Panc1 (cell line): ENCODE data around the gene RNF169. TPM values are rescaled to one million over a fixed set of nuclear protein-coding genes. Genes with fewer than 3 reads are reported as not detected.
"Not testable (repeated sequence)": the region's sequence is repeated elsewhere in the genome, so short reads cannot be mapped to it uniquely, and the experiment has no call there.

Source experiments
- ATAC-seq: fragments of 200-7000 bp; cut with Tn5 transposase; 2 replicates; pipeline ENCODE4 v1.9.1; 2020; ENCODE audit warnings: mild to moderate bottlenecking, moderate library complexity
- BruUV-seq: library from RNA; stranded (reverse); fragments of 400-500 nt; replicated peaks from 2 replicates; lab custom pipeline; 2021; lab: Mats Ljungman, UMichigan
- CTCF ChIA-PET: fragments of 300-600 bp; sonication (Branson Sonifier 250); formaldehyde crosslinking; loops from one replicate; lab custom pipeline; 2022; ENCODE audit warnings: antibody characterized with exemption; lab: Charles Lee
- POLR2A ChIA-PET: fragments of 300-600 bp; sonication (Branson Sonifier 250); formaldehyde crosslinking; loops from one replicate; lab custom pipeline; 2022; ENCODE audit warnings: antibody characterized with exemption; lab: Charles Lee
- DNase-seq: peaks from one replicate; pipeline ENCODE4 v3.0.0-alpha.2; 2010; ENCODE audit warnings: low read depth, low spot score
- H3K27ac ChIP-seq: 2 replicates; pipeline ENCODE4 v1.5.1; 2011; ENCODE audit warnings: mild to moderate bottlenecking, low read length, inconsistent platforms
- H3K27me3 ChIP-seq: fragments of 200-500 bp; sonication (Bioruptor generic); 2 replicates; pipeline ENCODE4 v1.6.0; 2014; ENCODE audit warnings: low read length, inconsistent platforms; ENCODE audit not compliant: control insufficient read depth, insufficient read depth
- H3K36me3 ChIP-seq: fragments of 200-500 bp; sonication (Bioruptor generic); 2 replicates; pipeline ENCODE4 v1.5.1; 2014; ENCODE audit warnings: inconsistent platforms, mild to moderate bottlenecking, low read length, moderate library complexity; ENCODE audit not compliant: control insufficient read depth, insufficient read depth
- H3K4me1 ChIP-seq: 2 replicates; pipeline ENCODE4 v1.5.1; 2011; ENCODE audit warnings: inconsistent platforms, mild to moderate bottlenecking, low read length, moderate library complexity; ENCODE audit not compliant: control insufficient read depth, insufficient read depth
- H3K4me3 ChIP-seq, 2 experiments: 2 replicates each; pipeline ENCODE4 v1.5.1; 2011 to 2012; ENCODE audit warnings: low read depth in 2 of 2, low read length in 2 of 2, mild to moderate bottlenecking in 2 of 2, inconsistent platforms in 1 of 2, moderate library complexity in 1 of 2
- H3K9me3 ChIP-seq: fragments of 200-500 bp; sonication (Bioruptor generic); 2 replicates; pipeline ENCODE4 v1.5.1; 2014; ENCODE audit warnings: low read depth, mild to moderate bottlenecking, inconsistent platforms, low read length, moderate library complexity; ENCODE audit not compliant: control insufficient read depth, insufficient read depth
- POLR2AphosphoS5 ChIP-seq: IDR thresholded peaks from 2 replicates; pipeline ENCODE4 v1.6.1; 2012; ENCODE audit warnings: mild to moderate bottlenecking, low read depth, low read length, moderate library complexity
- SIN3A ChIP-seq: IDR thresholded peaks from 2 replicates; pipeline ENCODE4 v1.6.1; 2012; ENCODE audit warnings: low read depth, mild to moderate bottlenecking, low read length, moderate library complexity, borderline replicate concordance; ENCODE audit not compliant: insufficient read depth
- TCF7L2 ChIP-seq: IDR thresholded peaks from 2 replicates; pipeline ENCODE4 v1.6.1; 2011; ENCODE audit warnings: mild to moderate bottlenecking, low read depth, low read length, inconsistent platforms
- in situ Hi-C: cut with HindIII; loops from 2 replicates; pipeline ENCODE4 v1.10.0; 2016; ENCODE audit warnings: low sequenced_read_pairs, low pct_unique_long_range_greater_than_20kb
- intact Hi-C: fragments of 100-400 bp; cut with micrococcal nuclease; formaldehyde crosslinking; loops from one replicate; pipeline ENCODE4 v1.10.0; 2022; ENCODE audit not compliant: unreplicated experiment
- total RNA-seq: library from RNA; stranded (reverse); gene quantifications from one replicate; pipeline ENCODE4 v1.2.1, GENCODE V29; 2021; ENCODE audit not compliant: unreplicated experiment
- TF ChIP-seq, protein P1 (sequence below), 2 experiments: IDR thresholded peaks; 2 replicates each; pipeline ENCODE4 v1.6.1; 2011 to 2012; ENCODE audit warnings: low read depth in 2 of 2, control low read depth in 1 of 2, low read length in 1 of 2, mild to moderate bottlenecking in 1 of 2, moderate library complexity in 1 of 2; ENCODE audit not compliant: insufficient read depth in 1 of 2
- TF ChIP-seq, protein P2 (sequence below): fragments of 450-650 bp; IDR thresholded peaks from 2 replicates; pipeline ENCODE4 v1.5.1; 2017; ENCODE audit warnings: mild to moderate bottlenecking

Gene RNF169
- total RNA-seq, 1 experiment from 2014 or later: 23.6 TPM

DNA sequence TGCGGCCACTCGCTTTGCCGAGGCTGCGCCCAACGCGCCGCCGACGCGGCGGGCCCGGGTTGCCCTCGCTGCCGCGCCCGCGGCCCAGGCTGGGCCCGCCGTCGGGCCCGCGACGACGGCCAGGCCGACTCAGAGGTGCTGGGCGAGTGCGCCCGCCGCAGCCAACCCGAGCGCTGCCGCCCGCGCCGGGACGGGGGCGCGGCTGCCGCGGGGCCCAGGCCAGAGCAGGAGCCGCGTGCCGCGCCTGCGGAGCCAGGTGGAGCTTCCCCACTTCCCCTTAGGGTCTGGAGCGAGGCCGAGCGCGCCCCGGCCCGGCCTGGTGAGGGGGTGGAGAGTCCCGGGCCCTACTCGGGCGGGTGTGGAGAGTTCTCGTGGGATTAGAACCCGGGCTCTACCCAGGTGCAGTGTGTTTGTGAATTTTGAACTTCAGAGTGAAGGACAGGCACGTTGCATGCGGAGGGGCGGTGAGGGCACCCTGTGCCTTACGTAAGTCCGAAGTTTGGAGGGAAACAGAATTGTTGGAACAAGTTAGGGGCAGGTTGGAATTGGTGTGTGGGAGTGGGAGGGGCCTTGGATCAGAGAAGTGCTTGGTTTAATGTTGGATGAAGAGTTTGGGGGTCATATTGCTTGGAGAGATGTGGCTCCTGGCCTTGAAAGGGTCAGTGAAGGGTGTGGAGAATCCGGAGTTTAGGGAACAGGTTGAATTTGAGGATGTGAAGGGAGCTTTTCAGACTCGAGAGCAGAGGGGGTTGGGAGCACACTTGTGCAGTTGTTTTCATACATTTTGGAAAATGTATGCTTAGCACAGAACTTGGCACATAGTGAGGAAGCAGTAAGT, 697 bp downstream of the RNF169 start:
- POLR2A ChIA-PET: interaction anchor here (0.6 to 0.8 kb wide), 2 partner anchors 24 to 440 kb away, joined by 4 to 8 read pairs; no protein-coding TSS in a partner anchor
- Histone ChIP-seq H3K27me3 (no peaks in the 10 kb centered on the region), H3K9me3 (no peaks in the 10 kb centered on the region), H3K4me3 (peak overlapping the region; percentile 71 to 95), H3K4me1 (peaks cover 21% of the 10 kb centered on the region), H3K27ac (peak overlapping the region; percentile 91), H3K36me3 (no peaks in the 10 kb centered on the region; the same call in 1 of the 2 replicates)
- no TSS peak for BruUV-seq
- in situ Hi-C loops (no loop called here), intact Hi-C loops (no loop called here)
- CTCF ChIA-PET: no interaction called here
- TF ChIP-seq POLR2AphosphoS5 (no peak), SIN3A (0 out of 2 replicates have a peak, but pooled peaks have one; percentile 12), TCF7L2 (no peak)
- TF ChIP-seq, protein P1, sequence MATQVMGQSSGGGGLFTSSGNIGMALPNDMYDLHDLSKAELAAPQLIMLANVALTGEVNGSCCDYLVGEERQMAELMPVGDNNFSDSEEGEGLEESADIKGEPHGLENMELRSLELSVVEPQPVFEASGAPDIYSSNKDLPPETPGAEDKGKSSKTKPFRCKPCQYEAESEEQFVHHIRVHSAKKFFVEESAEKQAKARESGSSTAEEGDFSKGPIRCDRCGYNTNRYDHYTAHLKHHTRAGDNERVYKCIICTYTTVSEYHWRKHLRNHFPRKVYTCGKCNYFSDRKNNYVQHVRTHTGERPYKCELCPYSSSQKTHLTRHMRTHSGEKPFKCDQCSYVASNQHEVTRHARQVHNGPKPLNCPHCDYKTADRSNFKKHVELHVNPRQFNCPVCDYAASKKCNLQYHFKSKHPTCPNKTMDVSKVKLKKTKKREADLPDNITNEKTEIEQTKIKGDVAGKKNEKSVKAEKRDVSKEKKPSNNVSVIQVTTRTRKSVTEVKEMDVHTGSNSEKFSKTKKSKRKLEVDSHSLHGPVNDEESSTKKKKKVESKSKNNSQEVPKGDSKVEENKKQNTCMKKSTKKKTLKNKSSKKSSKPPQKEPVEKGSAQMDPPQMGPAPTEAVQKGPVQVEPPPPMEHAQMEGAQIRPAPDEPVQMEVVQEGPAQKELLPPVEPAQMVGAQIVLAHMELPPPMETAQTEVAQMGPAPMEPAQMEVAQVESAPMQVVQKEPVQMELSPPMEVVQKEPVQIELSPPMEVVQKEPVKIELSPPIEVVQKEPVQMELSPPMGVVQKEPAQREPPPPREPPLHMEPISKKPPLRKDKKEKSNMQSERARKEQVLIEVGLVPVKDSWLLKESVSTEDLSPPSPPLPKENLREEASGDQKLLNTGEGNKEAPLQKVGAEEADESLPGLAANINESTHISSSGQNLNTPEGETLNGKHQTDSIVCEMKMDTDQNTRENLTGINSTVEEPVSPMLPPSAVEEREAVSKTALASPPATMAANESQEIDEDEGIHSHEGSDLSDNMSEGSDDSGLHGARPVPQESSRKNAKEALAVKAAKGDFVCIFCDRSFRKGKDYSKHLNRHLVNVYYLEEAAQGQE (IDR thresholded peaks at IDR 0.05; ENCODE audit: insufficient read depth in 1 of 2, low read depth in 2 of 2, low read length in 1 of 2): no peak
- ATAC-seq (peak; percentile 86), DNase-seq (no peak)

DNA sequence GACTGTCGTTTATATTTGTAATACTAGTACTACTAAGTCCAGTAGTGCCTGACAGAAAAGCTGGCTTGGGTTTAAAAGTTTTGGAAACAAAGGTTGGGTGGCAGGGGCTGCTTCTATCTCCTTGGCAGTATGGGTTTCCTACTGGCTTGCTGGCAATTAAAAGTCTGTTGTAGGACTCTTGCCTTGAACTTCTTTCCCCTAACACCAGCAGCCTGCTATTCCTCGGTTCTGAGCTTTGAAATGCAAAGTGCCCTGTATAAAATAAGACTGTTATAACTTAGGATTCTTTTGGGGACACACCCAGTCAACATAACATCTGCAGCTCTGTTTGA, 1.3 kb downstream of the RNF169 start:
- Histone ChIP-seq H3K4me1 (peaks cover 25% of the 10 kb centered on the region), H3K27ac (peak overlapping the region; percentile 91), H3K9me3 (no peaks in the 10 kb centered on the region), H3K4me3 (peak overlapping the region; percentile 71 to 95), H3K27me3 (no peaks in the 10 kb centered on the region), H3K36me3 (no peaks in the 10 kb centered on the region; the same call in 1 of the 2 replicates)
- TF ChIP-seq, protein P1 (IDR thresholded peaks at IDR 0.05; ENCODE audit: insufficient read depth in 1 of 2, low read depth in 2 of 2, low read length in 1 of 2): no peak
- TF ChIP-seq TCF7L2 (no peak), SIN3A (no peak), POLR2AphosphoS5 (no peak)
- TF ChIP-seq, protein P2, sequence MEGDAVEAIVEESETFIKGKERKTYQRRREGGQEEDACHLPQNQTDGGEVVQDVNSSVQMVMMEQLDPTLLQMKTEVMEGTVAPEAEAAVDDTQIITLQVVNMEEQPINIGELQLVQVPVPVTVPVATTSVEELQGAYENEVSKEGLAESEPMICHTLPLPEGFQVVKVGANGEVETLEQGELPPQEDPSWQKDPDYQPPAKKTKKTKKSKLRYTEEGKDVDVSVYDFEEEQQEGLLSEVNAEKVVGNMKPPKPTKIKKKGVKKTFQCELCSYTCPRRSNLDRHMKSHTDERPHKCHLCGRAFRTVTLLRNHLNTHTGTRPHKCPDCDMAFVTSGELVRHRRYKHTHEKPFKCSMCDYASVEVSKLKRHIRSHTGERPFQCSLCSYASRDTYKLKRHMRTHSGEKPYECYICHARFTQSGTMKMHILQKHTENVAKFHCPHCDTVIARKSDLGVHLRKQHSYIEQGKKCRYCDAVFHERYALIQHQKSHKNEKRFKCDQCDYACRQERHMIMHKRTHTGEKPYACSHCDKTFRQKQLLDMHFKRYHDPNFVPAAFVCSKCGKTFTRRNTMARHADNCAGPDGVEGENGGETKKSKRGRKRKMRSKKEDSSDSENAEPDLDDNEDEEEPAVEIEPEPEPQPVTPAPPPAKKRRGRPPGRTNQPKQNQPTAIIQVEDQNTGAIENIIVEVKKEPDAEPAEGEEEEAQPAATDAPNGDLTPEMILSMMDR: no peak
- CTCF ChIA-PET: interaction anchor here (0.7 kb wide), 1 partner anchor 40 kb away, joined by 7 read pairs; no protein-coding TSS in a partner anchor
- ATAC-seq (no peak), DNase-seq (no peak)
- in situ Hi-C loops: no loop called here
- POLR2A ChIA-PET: interaction anchor here (0.8 kb wide), 1 partner anchor 440 kb away, joined by 4 read pairs; no protein-coding TSS in a partner anchor
- intact Hi-C loops: no loop called here
- BruUV-seq: TSS peak; percentile 92

DNA sequence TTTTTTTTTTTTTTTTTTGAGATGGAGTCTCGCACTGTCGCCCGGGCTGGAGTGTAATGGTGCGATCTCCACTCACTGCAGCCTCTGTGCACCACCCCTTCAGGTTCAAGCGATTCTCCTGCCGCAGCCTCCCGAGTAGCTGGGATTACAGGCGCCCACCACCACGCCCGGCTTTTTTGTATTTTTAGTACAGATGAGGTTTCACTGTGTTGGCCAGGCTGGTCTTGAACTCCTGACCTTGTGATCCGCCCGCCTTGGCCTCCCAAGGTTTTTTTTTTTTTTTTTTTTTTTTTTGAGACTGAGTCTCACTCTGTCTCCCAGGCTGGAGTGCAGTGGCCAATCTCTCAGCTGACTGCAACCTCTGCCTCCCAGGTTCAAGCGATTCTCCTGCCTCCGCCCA, 1.9 kb downstream of the RNF169 start:
- H3K9me3 ChIP-seq, in situ Hi-C loops, ATAC-seq, DNase-seq, H3K27ac ChIP-seq, intact Hi-C loops, H3K27me3 ChIP-seq, H3K36me3 ChIP-seq, BruUV-seq: not testable (repeated sequence)
- ChIA-PET CTCF (interaction anchor here (0.6 to 0.7 kb wide), 2 partner anchors 19 to 40 kb away, joined by 3 to 7 read pairs; no protein-coding TSS in a partner anchor), POLR2A (interaction anchor here (0.8 to 1.0 kb wide), 2 partner anchors 70 to 441 kb away, joined by 3 to 4 read pairs; no protein-coding TSS in a partner anchor)
- H3K4me1 ChIP-seq: peaks cover 31% of the 10 kb centered on the region
- peak overlapping the region in 1 of 2 experiments; percentile 95; a peak in 2 of 4 replicates for H3K4me3 ChIP-seq
